Neuron (in vitro differentiated cells): Measurements from ENCODE around the gene LGALS9C.
"Not testable (repeated sequence)": the region's sequence is repeated elsewhere in the genome, so short reads cannot be mapped to it uniquely, and the experiment has no call there.

Experiments used
- H2AFZ ChIP-seq: one replicate; pipeline ENCODE4 v1.6.1; 2013; ENCODE audit warnings: low read depth, mild to moderate bottlenecking, inconsistent platforms, low read length, moderate library complexity
- H3K27me3 ChIP-seq: one replicate; pipeline ENCODE4 v1.6.1; 2013; ENCODE audit warnings: low read length; ENCODE audit not compliant: insufficient read depth
- H3K36me3 ChIP-seq: one replicate; pipeline ENCODE4 v1.6.1; 2013; ENCODE audit warnings: low read length; ENCODE audit not compliant: insufficient read depth
- H3K4me1 ChIP-seq: one replicate; pipeline ENCODE4 v1.6.1; 2013; ENCODE audit warnings: low read length; ENCODE audit not compliant: insufficient read depth
- H3K4me3 ChIP-seq: 2 replicates; pipeline ENCODE4 v1.5.1; 2013; ENCODE audit warnings: mild to moderate bottlenecking, low read length, moderate library complexity
- H3K9me3 ChIP-seq: one replicate; pipeline ENCODE4 v1.6.1; 2013; ENCODE audit warnings: low read length

The LGALS9C gene

GRCh38 chr17:18476508-18477308 is at the start of gene LGALS9C:
Gene LGALS9C, plus strand, starts transcription at chr17:18476789. Its CDS starts 66 bp downstream, at chr17:18476855.
- H2AFZ ChIP-seq, H3K4me1 ChIP-seq, H3K27me3 ChIP-seq, H3K9me3 ChIP-seq, H3K4me3 ChIP-seq, H3K36me3 ChIP-seq: not testable (repeated sequence)

- not testable (repeated sequence) for H3K4me3 ChIP-seq, H3K4me1 ChIP-seq, H3K36me3 ChIP-seq, H3K27me3 ChIP-seq, H3K9me3 ChIP-seq, H2AFZ ChIP-seq
Observed at GRCh38 chr17:18432206-18432605, 44.4 kb upstream of the LGALS9C start.

- H3K27me3 ChIP-seq: not testable (repeated sequence)
Observed at GRCh38 chr17:18439465-18439870, 37.1 kb upstream of the LGALS9C start.

GRCh38 chr17:18442093-18442492 is 34.5 kb upstream of the LGALS9C start:
- not testable (repeated sequence) for H3K4me3 ChIP-seq, H3K4me1 ChIP-seq, H3K9me3 ChIP-seq, H2AFZ ChIP-seq, H3K27me3 ChIP-seq, H3K36me3 ChIP-seq

More at GRCh38 chr17:18439465-18439870, 37.1 kb upstream of the LGALS9C start:
- H3K36me3 ChIP-seq, H2AFZ ChIP-seq, H3K4me1 ChIP-seq, H3K4me3 ChIP-seq, H3K9me3 ChIP-seq: not testable (repeated sequence)

- H3K9me3 ChIP-seq, H3K4me3 ChIP-seq, H3K36me3 ChIP-seq, H3K27me3 ChIP-seq, H2AFZ ChIP-seq, H3K4me1 ChIP-seq: not testable (repeated sequence)
Observed at GRCh38 chr17:18442532-18442931, 34.1 kb upstream of the LGALS9C start.

GRCh38 chr17:18447476-18448205 is 28.9 kb upstream of the LGALS9C start:
- not testable (repeated sequence) for H3K27me3 ChIP-seq, H3K4me3 ChIP-seq, H3K36me3 ChIP-seq, H3K9me3 ChIP-seq, H2AFZ ChIP-seq, H3K4me1 ChIP-seq

- not testable (repeated sequence) for H3K36me3 ChIP-seq, H3K4me1 ChIP-seq, H3K4me3 ChIP-seq, H2AFZ ChIP-seq, H3K27me3 ChIP-seq, H3K9me3 ChIP-seq
Observed at GRCh38 chr17:18448311-18448710, 28.3 kb upstream of the LGALS9C start.

GRCh38 chr17:18449833-18450232 is 26.8 kb upstream of the LGALS9C start:
- not testable (repeated sequence) for H3K9me3 ChIP-seq, H2AFZ ChIP-seq, H3K27me3 ChIP-seq, H3K4me1 ChIP-seq, H3K4me3 ChIP-seq, H3K36me3 ChIP-seq

- not testable (repeated sequence) for H3K4me1 ChIP-seq, H2AFZ ChIP-seq, H3K36me3 ChIP-seq, H3K27me3 ChIP-seq, H3K4me3 ChIP-seq, H3K9me3 ChIP-seq
Observed at GRCh38 chr17:18450998-18451397, 25.6 kb upstream of the LGALS9C start.

GRCh38 chr17:18451969-18452368 is 24.6 kb upstream of the LGALS9C start:
- H3K4me3 ChIP-seq, H3K4me1 ChIP-seq, H3K9me3 ChIP-seq, H3K27me3 ChIP-seq, H3K36me3 ChIP-seq, H2AFZ ChIP-seq: not testable (repeated sequence)

GRCh38 chr17:18459035-18459434 is 17.6 kb upstream of the LGALS9C start:
- H3K4me1 ChIP-seq, H2AFZ ChIP-seq, H3K4me3 ChIP-seq, H3K9me3 ChIP-seq, H3K27me3 ChIP-seq, H3K36me3 ChIP-seq: not testable (repeated sequence)

GRCh38 chr17:18463831-18464502 is 12.6 kb upstream of the LGALS9C start:
- H3K9me3 ChIP-seq, H3K4me1 ChIP-seq, H3K27me3 ChIP-seq, H2AFZ ChIP-seq, H3K36me3 ChIP-seq, H3K4me3 ChIP-seq: not testable (repeated sequence)

- H2AFZ ChIP-seq, H3K9me3 ChIP-seq, H3K27me3 ChIP-seq, H3K4me1 ChIP-seq, H3K4me3 ChIP-seq, H3K36me3 ChIP-seq: not testable (repeated sequence)
Observed at GRCh38 chr17:18466250-18466983, 10.2 kb upstream of the LGALS9C start.
